ENCODE measurements around the gene ACD. TPM values are rescaled to one million over a fixed set of nuclear protein-coding genes. Genes with fewer than 3 reads are reported as not detected.

ACD gene
- total and polyA plus RNA-seq, 9 of the 15 experiments (the other 6 are each of a cell fraction or from before 2014, with no cell fraction given), result 4.2 to 47.4 (median 19.2) TPM

DNA sequence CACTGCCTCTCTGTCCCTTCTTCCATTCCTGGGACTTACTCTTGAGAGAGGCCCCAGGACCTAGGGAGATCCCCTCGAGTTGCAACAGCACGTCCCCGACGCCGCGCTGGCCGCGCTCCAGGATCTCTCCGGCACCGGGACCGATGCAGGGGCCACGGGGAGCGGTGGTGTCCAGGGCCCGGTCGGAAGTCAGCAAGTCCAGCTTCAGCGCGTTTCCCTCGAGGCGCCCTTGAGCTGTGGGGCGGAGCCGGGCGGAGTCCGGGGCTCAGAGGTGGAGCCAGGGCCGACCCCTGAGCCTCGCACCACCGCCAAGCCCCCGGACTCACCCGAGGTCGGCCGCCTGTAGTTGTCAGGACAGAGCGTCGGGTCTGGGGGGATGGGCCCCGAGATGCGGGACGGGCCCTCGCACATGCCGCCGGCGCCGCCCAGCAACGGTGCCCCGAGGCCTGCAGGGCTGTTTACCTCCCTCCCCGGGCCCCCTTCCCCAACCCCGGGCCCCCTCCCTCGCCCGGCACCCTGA, 6.0 kb upstream of the ACD start (continued):
- TF ChIP-seq MGA (IDR thresholded peaks at IDR 0.05) (peak; percentile 58; the same call in 1 of the 2 replicates), TCF7L2 (IDR thresholded peaks at IDR 0.05; ENCODE audit: low read depth, low read length) (no peak), COPS2 (conservative IDR thresholded peaks at IDR 0.05) (no peak), HDAC1 (IDR thresholded peaks at IDR 0.05) (0 out of 4 replicates have a peak, but pooled peaks of 1 of the 2 experiments have one; percentile 19), ZSCAN32 (CRISPR knock-in tag; IDR thresholded peaks at IDR 0.05) (no peak), CHD1 (IDR thresholded peaks at IDR 0.05; ENCODE audit: low read length) (peak; percentile 22)

Measured in K562 (cell line).